HUES6 (cell line): Measurements from ENCODE around the gene MED22.

Experiments
- H3K27ac ChIP-seq: 2 replicates; pipeline ENCODE4 v1.7.0; 2013; ENCODE audit warnings: low read depth, mild to moderate bottlenecking, low read length, inconsistent platforms
- H3K27me3 ChIP-seq: 2 replicates; pipeline ENCODE4 v1.6.1; 2013; ENCODE audit warnings: low read length; ENCODE audit not compliant: control insufficient read depth, insufficient read depth
- H3K36me3 ChIP-seq: 2 replicates; pipeline ENCODE4 v1.6.1; 2013; ENCODE audit warnings: low read length; ENCODE audit not compliant: control insufficient read depth, insufficient read depth
- H3K4me1 ChIP-seq: 2 replicates; pipeline ENCODE4 v1.6.1; 2013; ENCODE audit warnings: low read length; ENCODE audit not compliant: control insufficient read depth, insufficient read depth
- H3K4me3 ChIP-seq: 2 replicates; pipeline ENCODE4 v1.5.1; 2013; ENCODE audit warnings: low read depth, low read length
- H3K9ac ChIP-seq: one replicate; pipeline ENCODE4 v1.6.1; 2013; ENCODE audit warnings: mild to moderate bottlenecking, low read length
- H3K9me3 ChIP-seq: 2 replicates; pipeline ENCODE4 v1.6.1; 2013; ENCODE audit warnings: low read depth, low read length; ENCODE audit not compliant: control insufficient read depth, insufficient read depth

MED22 gene

DNA sequence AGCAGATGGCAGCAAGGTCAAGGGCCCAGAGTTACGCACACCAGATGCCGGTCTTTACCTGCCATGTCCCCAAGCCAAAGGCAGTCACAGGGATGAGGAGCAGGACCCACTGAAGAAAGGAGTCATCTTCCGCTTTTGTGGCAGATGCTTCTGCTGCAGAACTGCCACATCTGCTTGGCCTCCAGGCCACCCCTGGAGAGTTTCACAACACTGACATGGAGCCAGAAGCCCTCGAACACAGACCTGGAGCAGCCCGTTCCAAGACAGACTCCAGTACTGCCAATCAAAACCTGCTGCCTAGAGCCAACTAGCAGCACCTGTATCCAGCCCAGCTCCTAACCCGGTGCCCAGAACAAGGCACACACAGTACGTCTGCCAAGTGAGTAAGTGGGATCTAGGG is 6.8 kb upstream of the MED22 start:
- H3K4me3 ChIP-seq: no peak overlapping the region
- H3K27ac ChIP-seq: no peak overlapping the region
- H3K9me3 ChIP-seq: no peaks in the 10 kb centered on the region
- H3K36me3 ChIP-seq: peaks cover 54% of the 10 kb centered on the region
- peak overlapping the region; percentile 3 for H3K9ac ChIP-seq
- H3K27me3 ChIP-seq: no peaks in the 10 kb centered on the region
- 0 out of 2 replicates have a peak, but pooled peaks cover 7% of the 10 kb centered on the region for H3K4me1 ChIP-seq

DNA sequence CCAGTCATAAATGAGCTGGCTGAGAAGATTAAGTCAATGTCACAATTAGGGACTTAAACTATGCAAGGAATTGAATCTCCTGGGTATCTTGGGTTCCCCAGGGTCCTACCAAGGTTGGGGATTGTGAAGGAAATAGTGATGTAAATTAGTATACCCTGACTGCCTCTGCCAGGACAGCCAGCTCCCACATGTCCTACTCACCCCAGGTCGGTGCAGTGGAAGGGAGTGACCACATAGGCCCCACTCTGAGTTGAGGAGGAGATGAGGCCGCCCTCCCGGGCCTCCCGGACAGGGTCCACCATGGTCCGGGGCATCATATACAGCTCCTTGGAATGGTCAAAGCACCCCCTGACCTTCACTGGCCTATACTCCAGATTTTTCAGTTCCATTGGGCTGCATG is 5.6 kb upstream of the MED22 start:
- no peaks in the 10 kb centered on the region for H3K27me3 ChIP-seq
- H3K9me3 ChIP-seq: no peaks in the 10 kb centered on the region
- 0 out of 2 replicates have a peak, but pooled peaks cover 12% of the 10 kb centered on the region for H3K4me1 ChIP-seq
- peaks cover 58% of the 10 kb centered on the region for H3K36me3 ChIP-seq
- H3K4me3 ChIP-seq: no peak overlapping the region
- no peak overlapping the region for H3K27ac ChIP-seq
- H3K9ac ChIP-seq: no peak overlapping the region

DNA sequence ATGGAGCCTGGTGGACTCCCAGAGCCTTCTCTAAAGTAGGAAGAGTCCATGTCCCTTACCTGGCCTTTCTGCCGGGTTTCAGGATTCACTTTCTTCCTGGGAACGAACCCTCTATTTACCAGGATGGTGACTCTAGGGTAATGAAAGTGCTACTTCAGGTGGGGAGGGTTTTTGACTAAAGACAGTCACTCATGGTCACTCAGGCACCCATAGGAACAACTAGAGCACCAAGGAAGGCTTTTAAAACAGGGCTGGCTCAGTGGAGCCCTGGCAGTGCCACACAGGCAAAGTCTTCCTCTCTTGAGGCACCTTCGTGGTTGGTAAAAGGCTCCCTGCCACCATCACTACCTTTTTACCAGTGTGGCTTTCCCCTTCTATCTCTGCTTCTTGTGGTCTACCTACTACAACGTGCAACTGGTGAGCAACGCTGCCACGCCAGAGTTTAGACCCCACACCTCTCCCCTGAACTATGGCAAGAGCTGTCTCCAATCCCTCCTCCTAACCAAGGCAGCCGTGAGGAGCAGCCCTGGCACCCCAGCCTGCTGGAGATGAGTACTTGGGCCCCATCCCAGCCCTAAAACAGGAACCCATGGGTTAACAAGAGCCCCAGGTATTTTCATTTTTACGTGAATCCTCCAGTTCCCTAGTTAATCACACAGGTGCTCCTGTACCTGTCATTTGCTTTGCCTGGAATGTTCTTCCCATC is 4.9 kb upstream of the MED22 start:
- Histone ChIP-seq H3K4me3 (no peak overlapping the region), H3K27me3 (no peaks in the 10 kb centered on the region), H3K9ac (no peak overlapping the region), H3K9me3 (no peaks in the 10 kb centered on the region), H3K4me1 (0 out of 2 replicates have a peak, but pooled peaks cover 12% of the 10 kb centered on the region), H3K27ac (no peak overlapping the region), H3K36me3 (peaks cover 57% of the 10 kb centered on the region)

DNA sequence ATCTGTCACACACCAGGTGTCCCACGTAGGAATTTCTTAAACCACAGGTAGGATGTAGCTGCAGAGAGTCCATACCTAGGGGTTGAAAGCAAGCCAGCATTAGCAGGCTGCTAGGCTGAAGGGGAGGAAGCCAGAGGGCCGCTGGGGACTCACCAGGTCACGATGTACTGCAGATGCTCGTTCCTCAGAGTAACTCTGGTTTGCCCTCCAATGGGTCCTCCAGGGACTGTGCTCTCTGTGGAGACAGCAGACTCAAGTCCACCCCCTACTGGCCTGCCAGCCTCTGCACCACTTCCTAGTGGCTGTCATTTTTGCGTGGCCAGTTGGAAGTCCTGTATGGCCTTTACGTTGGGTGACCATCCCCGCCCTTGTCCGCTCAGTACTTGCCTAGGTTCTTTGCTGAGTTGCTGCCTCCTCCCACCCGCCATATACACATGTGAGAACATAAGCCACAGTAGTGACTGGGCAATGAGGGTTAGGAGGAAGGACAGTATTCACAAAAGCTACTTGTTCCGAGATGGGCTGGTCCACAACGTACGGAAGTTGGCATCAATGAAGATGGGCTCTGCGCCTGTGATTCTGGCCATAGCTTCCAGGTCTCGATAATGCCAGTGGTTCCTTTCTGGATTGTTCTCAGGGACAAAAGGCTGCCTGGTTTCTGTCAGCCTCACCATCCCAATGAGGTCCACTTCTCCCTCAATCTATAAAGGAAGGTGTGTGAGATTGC is 4.1 kb upstream of the MED22 start:
- Histone ChIP-seq H3K4me3 (no peak overlapping the region), H3K4me1 (0 out of 2 replicates have a peak, but pooled peaks cover 4% of the 10 kb centered on the region), H3K27ac (no peak overlapping the region), H3K9me3 (no peaks in the 10 kb centered on the region), H3K36me3 (peaks cover 52% of the 10 kb centered on the region), H3K9ac (no peak overlapping the region), H3K27me3 (no peaks in the 10 kb centered on the region)

DNA sequence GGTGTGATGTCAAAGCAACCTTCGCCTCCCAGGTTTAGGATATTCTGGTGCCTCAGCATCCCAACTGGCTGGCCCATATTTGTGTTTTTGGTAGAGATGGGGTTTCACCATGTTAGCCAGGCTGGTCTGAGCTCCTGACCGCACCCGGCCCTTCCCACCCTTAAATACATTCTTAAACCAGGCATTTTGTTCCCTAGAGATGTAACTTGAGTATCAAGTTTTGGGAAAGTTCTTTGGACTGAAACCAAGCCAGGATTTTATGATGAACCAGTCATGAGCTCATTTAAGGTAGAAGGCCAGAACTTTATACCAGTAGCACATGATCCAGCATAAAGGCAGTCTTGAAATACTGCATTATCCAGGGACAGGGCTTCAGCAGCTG is 3.6 kb upstream of the MED22 start:
- Histone ChIP-seq H3K9ac (no peak overlapping the region), H3K4me1 (peaks cover 7% of the 10 kb centered on the region; the same call in 1 of the 2 replicates), H3K36me3 (peaks cover 52% of the 10 kb centered on the region), H3K9me3 (no peaks in the 10 kb centered on the region), H3K27me3 (no peaks in the 10 kb centered on the region), H3K4me3 (no peak overlapping the region), H3K27ac (no peak overlapping the region)

DNA sequence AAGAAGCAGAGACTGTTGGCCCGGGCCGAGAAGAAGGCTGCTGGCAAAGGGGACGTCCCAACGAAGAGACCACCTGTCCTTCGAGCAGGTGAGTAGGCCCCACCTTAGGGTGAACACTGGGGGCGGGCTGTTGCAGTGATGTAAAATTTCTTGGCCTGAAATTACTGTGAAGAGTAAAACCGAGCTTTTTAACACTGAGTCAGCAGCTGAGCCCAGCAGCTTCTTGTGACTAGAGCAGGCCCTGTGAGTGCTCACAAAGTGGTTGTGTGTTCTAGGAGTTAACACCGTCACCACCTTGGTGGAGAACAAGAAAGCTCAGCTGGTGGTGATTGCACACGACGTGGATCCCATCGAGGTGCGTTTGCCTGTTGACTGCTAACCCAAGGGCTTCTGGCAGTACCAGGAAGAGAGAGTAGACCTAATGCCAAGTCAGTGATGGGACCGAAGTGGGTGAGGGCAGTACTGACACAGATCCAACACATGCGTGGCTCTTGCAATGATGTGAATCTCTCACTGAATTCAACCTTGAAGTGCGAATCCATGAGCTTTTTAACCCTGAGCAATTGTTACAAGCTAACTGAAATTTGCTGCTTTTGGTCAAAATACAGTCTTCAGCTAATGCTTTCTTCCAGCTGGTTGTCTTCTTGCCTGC is 2.2 kb upstream of the MED22 start:
- H3K27me3 ChIP-seq: no peaks in the 10 kb centered on the region
- H3K36me3 ChIP-seq: peaks cover 65% of the 10 kb centered on the region
- H3K9me3 ChIP-seq: no peaks in the 10 kb centered on the region
- H3K27ac ChIP-seq: no peak overlapping the region
- H3K4me1 ChIP-seq: peaks cover 11% of the 10 kb centered on the region; the same call in 1 of the 2 replicates
- H3K9ac ChIP-seq: no peak overlapping the region
- H3K4me3 ChIP-seq: peak overlapping the region; percentile 78

DNA sequence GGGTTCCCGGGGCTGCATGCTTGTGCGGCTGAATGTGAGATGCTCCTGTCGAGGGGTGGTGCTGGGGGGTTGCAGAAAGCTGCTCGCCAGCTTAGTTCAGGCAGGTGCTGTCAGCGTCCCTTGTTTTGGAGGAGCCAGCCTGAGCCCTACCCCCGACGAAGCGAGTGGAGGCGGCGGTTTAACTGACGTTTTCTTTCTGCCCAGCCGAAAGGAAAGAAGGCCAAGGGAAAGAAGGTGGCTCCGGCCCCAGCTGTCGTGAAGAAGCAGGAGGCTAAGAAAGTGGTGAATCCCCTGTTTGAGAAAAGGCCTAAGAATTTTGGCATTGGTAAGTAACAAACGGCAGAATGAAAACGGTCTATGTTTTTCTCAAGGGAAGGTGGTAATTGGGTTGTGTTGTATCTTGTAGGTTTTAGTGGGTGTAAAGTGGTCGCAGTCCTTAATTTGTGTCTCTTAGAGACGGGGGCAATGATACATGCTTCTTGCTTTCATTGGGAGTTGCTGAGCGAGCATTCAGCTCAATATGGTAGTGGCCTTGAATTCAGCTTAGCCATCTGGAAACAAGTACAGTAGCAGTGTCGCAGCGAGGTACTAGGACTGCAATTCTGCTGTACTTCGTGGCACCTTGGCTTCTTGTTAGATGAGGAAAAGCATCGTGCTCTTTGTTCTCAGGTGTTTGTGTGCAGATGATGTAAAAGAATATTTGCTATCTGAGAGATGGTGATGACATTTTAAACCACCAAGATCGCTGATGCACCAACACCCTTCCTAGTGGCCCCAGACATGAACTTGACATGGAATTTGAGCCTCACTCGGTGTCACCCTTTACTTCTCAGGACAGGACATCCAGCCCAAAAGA is 1.0 kb upstream of the MED22 start:
- peak overlapping the region; percentile 98 for H3K27ac ChIP-seq
- H3K27me3 ChIP-seq: no peaks in the 10 kb centered on the region
- peaks cover 73% of the 10 kb centered on the region for H3K36me3 ChIP-seq
- H3K4me3 ChIP-seq: peak overlapping the region; percentile 78
- peaks cover 11% of the 10 kb centered on the region; the same call in 1 of the 2 replicates for H3K4me1 ChIP-seq
- H3K9me3 ChIP-seq: no peaks in the 10 kb centered on the region
- peak overlapping the region; percentile 100 for H3K9ac ChIP-seq

DNA sequence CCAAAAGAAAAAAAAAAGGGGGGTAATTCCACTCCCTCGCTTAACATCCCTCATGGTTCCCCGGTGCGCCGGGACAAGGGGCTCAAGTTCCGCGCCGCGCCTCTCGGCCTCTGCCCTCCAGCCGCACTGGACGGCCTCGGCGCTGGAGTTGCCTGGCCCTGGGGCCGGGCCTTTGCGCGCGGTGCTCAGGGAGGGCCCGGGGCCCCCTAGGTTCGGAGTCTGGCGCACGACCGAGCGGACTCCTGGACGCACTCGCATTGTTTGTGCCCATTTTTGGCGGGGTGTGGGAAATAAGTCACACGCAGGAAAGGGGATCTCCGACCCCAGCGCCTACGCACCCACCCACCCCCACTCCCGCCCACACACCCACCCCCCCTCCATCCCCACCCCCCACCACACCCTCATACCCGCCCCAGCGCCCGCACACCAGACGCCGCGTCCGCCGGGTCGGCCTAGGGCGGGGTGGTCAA is 381 bp downstream of the MED22 start:
- Histone ChIP-seq H3K9me3 (no peaks in the 10 kb centered on the region), H3K4me1 (peaks cover 15% of the 10 kb centered on the region; the same call in 1 of the 2 replicates), H3K9ac (peak overlapping the region; percentile 100), H3K27me3 (no peaks in the 10 kb centered on the region), H3K4me3 (peak overlapping the region; percentile 78), H3K27ac (peak overlapping the region; percentile 88; the same call in 1 of the 2 replicates), H3K36me3 (peaks cover 82% of the 10 kb centered on the region)

DNA sequence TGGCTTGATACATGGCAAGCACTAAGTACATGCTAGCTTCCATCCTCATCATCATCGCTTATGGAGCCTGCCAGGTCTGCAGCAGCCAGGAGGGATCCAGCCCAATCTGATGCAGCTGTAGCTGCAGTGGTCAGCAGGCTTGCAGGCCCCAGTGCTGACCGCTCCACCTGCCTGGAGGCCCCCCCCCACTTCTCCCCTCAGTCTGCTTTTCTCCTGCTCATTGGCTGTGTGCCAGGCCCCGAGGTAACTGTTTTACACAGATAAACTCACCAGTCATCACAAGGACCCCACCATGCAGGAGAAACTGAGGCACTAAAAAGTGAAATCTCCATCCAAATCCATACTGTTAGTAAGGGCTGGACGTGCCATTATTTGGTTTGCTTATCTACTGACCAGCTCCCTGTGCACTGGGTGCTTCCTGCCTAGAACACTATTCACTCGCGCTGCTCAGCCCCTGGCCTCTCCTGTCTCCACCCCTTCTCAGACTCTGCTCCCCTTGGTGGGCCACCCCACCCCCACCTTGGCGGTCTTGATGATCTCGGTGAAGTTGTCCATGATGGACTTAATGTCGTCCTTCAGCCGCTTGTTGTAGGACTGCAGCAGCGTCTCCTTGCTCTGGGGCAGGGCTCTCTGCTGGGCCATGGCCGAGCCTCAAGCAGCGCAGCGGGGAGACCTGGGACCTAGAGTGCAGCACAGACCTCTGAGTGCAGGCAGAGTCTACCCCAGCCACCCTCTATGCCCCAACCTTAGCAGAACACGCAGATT is 1.7 kb downstream of the MED22 start:
- Histone ChIP-seq H3K9ac (peak overlapping the region; percentile 91), H3K4me1 (peaks cover 15% of the 10 kb centered on the region; the same call in 1 of the 2 replicates), H3K36me3 (peaks cover 82% of the 10 kb centered on the region), H3K27me3 (no peaks in the 10 kb centered on the region), H3K27ac (no peak overlapping the region), H3K4me3 (peak overlapping the region; percentile 78), H3K9me3 (no peaks in the 10 kb centered on the region)

DNA sequence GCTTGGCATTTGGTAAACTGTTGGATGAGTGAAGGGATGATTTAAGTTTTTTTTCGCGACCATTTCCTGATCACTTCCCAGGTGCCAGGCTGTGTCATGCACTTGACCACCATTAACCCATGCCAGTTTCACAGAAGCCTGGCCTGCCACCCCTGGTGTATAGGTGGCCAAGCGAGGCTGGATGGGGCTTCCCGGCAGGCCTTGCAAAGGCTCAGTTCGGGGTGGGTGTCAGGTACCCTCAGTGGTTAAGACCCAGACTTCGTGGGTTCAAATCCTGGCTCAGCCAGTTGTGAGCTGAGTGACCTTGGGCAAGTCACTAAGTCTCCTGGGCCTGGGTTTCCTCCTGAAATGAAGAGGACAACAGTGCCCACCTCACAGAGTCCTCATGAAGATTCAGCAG is 2.3 kb downstream of the MED22 start:
- Histone ChIP-seq H3K4me1 (peaks cover 15% of the 10 kb centered on the region; the same call in 1 of the 2 replicates), H3K9ac (no peak overlapping the region), H3K27ac (no peak overlapping the region), H3K27me3 (no peaks in the 10 kb centered on the region), H3K36me3 (peaks cover 82% of the 10 kb centered on the region), H3K9me3 (no peaks in the 10 kb centered on the region), H3K4me3 (no peak overlapping the region)
